ENCODE results near the gene COPE. TPM values are rescaled to one million over a fixed set of nuclear protein-coding genes. Genes with fewer than 3 reads are reported as not detected.

COPE gene
- total and polyA plus RNA-seq, 7 donors, result 130 to 346 (median 198) TPM

GRCh38 chr19:18871543-18871942 is 47.6 kb downstream of the COPE start:
- intact Hi-C loops (cut with DNase I), result no loop called here
- Histone ChIP-seq H3K4me1 (peaks cover 0 to 24% (median 19%) of the 10 kb centered on the region in 4 donors), H3K36me3 (peaks cover 0 to 19% (median 16%) of the 10 kb centered on the region in 4 donors), H3K4me3 (no peak overlapping the region), H3K9me3 (no peaks in the 10 kb centered on the region), H3K27ac (no peak overlapping the region), H3K27me3 (peaks cover 14 to 31% (median 16%) of the 10 kb centered on the region in 3 donors)
- no peak for TF ChIP-seq CTCF (IDR thresholded peaks at IDR 0.05)
- TF ChIP-seq POLR2A (IDR thresholded peaks at IDR 0.05), result no peak
- TF ChIP-seq EP300 (IDR thresholded peaks at IDR 0.05), result no peak
- TF ChIP-seq POLR2AphosphoS5 (IDR thresholded peaks at IDR 0.05), result no peak
- DNase-seq, result no peak
- WGBS, 2 donors, result 74 to 77% methylated on average over 7 of the region's 7 CpGs

GRCh38 chr19:18870531-18871172 is 48.5 kb downstream of the COPE start:
- no peak overlapping the region for H3K4me3 ChIP-seq
- H3K9me3 ChIP-seq, result no peaks in the 10 kb centered on the region
- 22 to 49% methylated on average over 25 of the region's 25 CpGs for WGBS, 2 donors
- H3K4me1 ChIP-seq, result peaks cover 0 to 24% (median 19%) of the 10 kb centered on the region in 4 donors
- DNase-seq, result no peak
- TF ChIP-seq POLR2A (IDR thresholded peaks at IDR 0.05), result no peak
- H3K36me3 ChIP-seq, result peaks cover 4 to 26% (median 23%) of the 10 kb centered on the region in 4 donors
- intact Hi-C loops (cut with DNase I), result no loop called here
- peaks cover 14 to 31% (median 16%) of the 10 kb centered on the region in 3 donors for H3K27me3 ChIP-seq
- no peak overlapping the region for H3K27ac ChIP-seq

- peaks cover 14 to 31% (median 16%) of the 10 kb centered on the region in 3 donors for H3K27me3 ChIP-seq
- no peak overlapping the region for H3K4me3 ChIP-seq
- peaks cover 10 to 33% (median 30%) of the 10 kb centered on the region in 4 donors for H3K36me3 ChIP-seq
- H3K4me1 ChIP-seq, result peaks cover 0 to 24% (median 19%) of the 10 kb centered on the region in 4 donors
- 10 to 40% methylated on average over 62 of the region's 62 CpGs for WGBS, 2 donors
- H3K27ac ChIP-seq, result no peak overlapping the region
- TF ChIP-seq CTCF (IDR thresholded peaks at IDR 0.05) (no peak), EP300 (IDR thresholded peaks at IDR 0.05) (no peak), POLR2A (IDR thresholded peaks at IDR 0.05) (no peak)
- DNase-seq, result no peak
- intact Hi-C loops (cut with DNase I), result no loop called here
- H3K9me3 ChIP-seq, result no peaks in the 10 kb centered on the region
These were observed 49.2 kb downstream of the COPE start for GRCh38 chr19:18869781-18870530.

- no peak overlapping the region for H3K4me3 ChIP-seq
- intact Hi-C loops (cut with DNase I), result no loop called here
- DNase-seq, result no peak
- no peak overlapping the region for H3K27ac ChIP-seq
- H3K36me3 ChIP-seq, result peaks cover 11 to 41% (median 34%) of the 10 kb centered on the region in 4 donors
- H3K4me1 ChIP-seq, result peaks cover 0 to 24% (median 19%) of the 10 kb centered on the region in 4 donors
- no peaks in the 10 kb centered on the region for H3K9me3 ChIP-seq
- TF ChIP-seq CTCF (IDR thresholded peaks at IDR 0.05) (no peak), POLR2A (IDR thresholded peaks at IDR 0.05) (no peak), EP300 (IDR thresholded peaks at IDR 0.05) (no peak), POLR2AphosphoS5 (IDR thresholded peaks at IDR 0.05) (no peak)
- H3K27me3 ChIP-seq, result peaks cover 14 to 31% (median 16%) of the 10 kb centered on the region in 3 donors
- WGBS, 2 donors, result 17 to 54% methylated on average over 71 of the region's 71 CpGs
These were observed 50.1 kb downstream of the COPE start for GRCh38 chr19:18869023-18869618.
